ENCODE measurements around the gene ERBB2. TPM values are rescaled to one million over a fixed set of nuclear protein-coding genes. Genes with fewer than 3 reads are reported as not detected.

Gene ERBB2
- total RNA-seq, 1 donor from 2014 or later = 66.2 TPM

- no peak overlapping the region for H3K27ac Mint-ChIP-seq (ENCODE audit: unreplicated experiment)
- no peaks in the 10 kb centered on the region for H3K36me3 Mint-ChIP-seq (ENCODE audit: unreplicated experiment)
- no peak for TF ChIP-seq CTCF (IDR thresholded peaks at IDR 0.05)
- no peaks in the 10 kb centered on the region for H3K9me3 Mint-ChIP-seq (ENCODE audit: unreplicated experiment)
- peaks cover 6% of the 10 kb centered on the region for H3K27me3 Mint-ChIP-seq (ENCODE audit: unreplicated experiment)
- no peak for DNase-seq (ENCODE audit: extremely low spot score, unreplicated experiment)
- no peak overlapping the region for H3K4me3 Mint-ChIP-seq (ENCODE audit: unreplicated experiment)
- H3K4me1 Mint-ChIP-seq (ENCODE audit: unreplicated experiment) = peaks cover 45% of the 10 kb centered on the region
These were observed 26.4 kb upstream of the ERBB2 start for GRCh38 chr17:39673335-39674081.

- Mint-ChIP-seq H3K27me3 (ENCODE audit: unreplicated experiment) (peaks cover 4% of the 10 kb centered on the region), H3K36me3 (ENCODE audit: unreplicated experiment) (no peaks in the 10 kb centered on the region), H3K4me1 (ENCODE audit: unreplicated experiment) (peaks cover 46% of the 10 kb centered on the region), H3K4me3 (ENCODE audit: unreplicated experiment) (no peak overlapping the region), H3K9me3 (ENCODE audit: unreplicated experiment) (no peaks in the 10 kb centered on the region), H3K27ac (ENCODE audit: unreplicated experiment) (no peak overlapping the region)
- TF ChIP-seq CTCF (IDR thresholded peaks at IDR 0.05) = no peak
- DNase-seq (ENCODE audit: extremely low spot score, unreplicated experiment) = no peak
These were observed 25.7 kb upstream of the ERBB2 start for GRCh38 chr17:39674179-39674578.

- DNase-seq (ENCODE audit: extremely low spot score, unreplicated experiment) = no peak
- peaks cover 46% of the 10 kb centered on the region for H3K4me1 Mint-ChIP-seq (ENCODE audit: unreplicated experiment)
- peaks cover 4% of the 10 kb centered on the region for H3K27me3 Mint-ChIP-seq (ENCODE audit: unreplicated experiment)
- no peaks in the 10 kb centered on the region for H3K36me3 Mint-ChIP-seq (ENCODE audit: unreplicated experiment)
- no peak for TF ChIP-seq CTCF (IDR thresholded peaks at IDR 0.05)
- H3K9me3 Mint-ChIP-seq (ENCODE audit: unreplicated experiment) = no peaks in the 10 kb centered on the region
- H3K4me3 Mint-ChIP-seq (ENCODE audit: unreplicated experiment) = no peak overlapping the region
- peak overlapping the region; percentile 60 for H3K27ac Mint-ChIP-seq (ENCODE audit: unreplicated experiment)
These were observed 25.0 kb upstream of the ERBB2 start for GRCh38 chr17:39674702-39675389.

- H3K27ac Mint-ChIP-seq (ENCODE audit: unreplicated experiment) = peak overlapping the region; percentile 60
These were observed 24.3 kb upstream of the ERBB2 start for GRCh38 chr17:39675390-39676082.

More at GRCh38 chr17:39675390-39676082, 24.3 kb upstream of the ERBB2 start:
- DNase-seq (ENCODE audit: extremely low spot score, unreplicated experiment) = no peak
- Mint-ChIP-seq H3K36me3 (ENCODE audit: unreplicated experiment) (peaks cover 3% of the 10 kb centered on the region), H3K27me3 (ENCODE audit: unreplicated experiment) (peaks cover 2% of the 10 kb centered on the region), H3K4me1 (ENCODE audit: unreplicated experiment) (peaks cover 46% of the 10 kb centered on the region), H3K4me3 (ENCODE audit: unreplicated experiment) (no peak overlapping the region), H3K9me3 (ENCODE audit: unreplicated experiment) (no peaks in the 10 kb centered on the region)
- TF ChIP-seq CTCF (IDR thresholded peaks at IDR 0.05) = no peak
